Activated naive CD4-positive, alpha-beta T cell (primary cell): ENCODE measurements around the gene MTARC1.

Experiments used
- DNase-seq, 4 experiments: peaks; one replicate each; lab custom pipeline; 2025; lab: John Stamatoyannopoulos, UW

Gene MTARC1

GRCh38 chr1:220786337-220787068 is at the start of gene MTARC1:
MTARC1 (plus strand) TSS chr1:220786913; CDS start chr1:220786945, 32 bp downstream.
- DNase-seq, result no peak

- no peak for DNase-seq
Observed at GRCh38 chr1:220741349-220741748, 45.4 kb upstream of the MTARC1 start.

GRCh38 chr1:220741825-220742224 is 44.9 kb upstream of the MTARC1 start:
- no peak for DNase-seq

GRCh38 chr1:220742520-220742919 is 44.2 kb upstream of the MTARC1 start:
- no peak for DNase-seq

GRCh38 chr1:220746851-220747250 is 39.9 kb upstream of the MTARC1 start:
- DNase-seq, result no peak

GRCh38 chr1:220747437-220748088 is 39.1 kb upstream of the MTARC1 start:
- no peak for DNase-seq

- DNase-seq, result no peak
Observed at GRCh38 chr1:220748089-220748934, 38.4 kb upstream of the MTARC1 start, which contains the start of gene MTARC2. MTARC2 (plus strand) TSS chr1:220748322; CDS start chr1:220748532, 210 bp downstream.

- DNase-seq, result no peak
Observed at GRCh38 chr1:220748936-220749335, 37.8 kb upstream of the MTARC1 start.

- no peak for DNase-seq
Observed at GRCh38 chr1:220750131-220750515, 36.6 kb upstream of the MTARC1 start.

GRCh38 chr1:220751111-220751510 is 35.6 kb upstream of the MTARC1 start:
- DNase-seq, result no peak

GRCh38 chr1:220754212-220754917 is 32.3 kb upstream of the MTARC1 start:
- no peak for DNase-seq

- no peak for DNase-seq
Observed at GRCh38 chr1:220754918-220755295, 31.8 kb upstream of the MTARC1 start.

- DNase-seq, result no peak
Observed at GRCh38 chr1:220755309-220755708, 31.4 kb upstream of the MTARC1 start.

- DNase-seq, result no peak
Observed at GRCh38 chr1:220757441-220757840, 29.3 kb upstream of the MTARC1 start.

- DNase-seq, result no peak
Observed at GRCh38 chr1:220759147-220759546, 27.6 kb upstream of the MTARC1 start.

- DNase-seq, result no peak
Observed at GRCh38 chr1:220761688-220762427, 24.9 kb upstream of the MTARC1 start.

- no peak for DNase-seq
Observed at GRCh38 chr1:220764757-220765156, 22.0 kb upstream of the MTARC1 start.

GRCh38 chr1:220767312-220768125 is 19.2 kb upstream of the MTARC1 start:
- DNase-seq, result no peak

- DNase-seq, result no peak
Observed at GRCh38 chr1:220768126-220768601, 18.5 kb upstream of the MTARC1 start.

GRCh38 chr1:220769205-220769604 is 17.5 kb upstream of the MTARC1 start:
- DNase-seq, result no peak
